B cell (primary cell): Measurements from ENCODE around the gene PRR20E.
"Not testable (repeated sequence)": the region's sequence is repeated elsewhere in the genome, so short reads cannot be mapped to it uniquely, and the experiment has no call there.

ENCODE experiments used
- CTCF ChIP-seq: fragments of 200-600 bp; IDR thresholded peaks from one replicate; pipeline ENCODE4 v1.8.0; 2022; ENCODE audit warnings: antibody characterized with exemption, mild to moderate bottlenecking
- EZH2 ChIP-seq: IDR thresholded peaks from 2 replicates; pipeline ENCODE4 v1.6.1; 2012; ENCODE audit warnings: borderline replicate concordance, low read depth, mild to moderate bottlenecking, moderate library complexity, low read length; ENCODE audit not compliant: insufficient read depth, poor library complexity, severe bottlenecking

DNA sequence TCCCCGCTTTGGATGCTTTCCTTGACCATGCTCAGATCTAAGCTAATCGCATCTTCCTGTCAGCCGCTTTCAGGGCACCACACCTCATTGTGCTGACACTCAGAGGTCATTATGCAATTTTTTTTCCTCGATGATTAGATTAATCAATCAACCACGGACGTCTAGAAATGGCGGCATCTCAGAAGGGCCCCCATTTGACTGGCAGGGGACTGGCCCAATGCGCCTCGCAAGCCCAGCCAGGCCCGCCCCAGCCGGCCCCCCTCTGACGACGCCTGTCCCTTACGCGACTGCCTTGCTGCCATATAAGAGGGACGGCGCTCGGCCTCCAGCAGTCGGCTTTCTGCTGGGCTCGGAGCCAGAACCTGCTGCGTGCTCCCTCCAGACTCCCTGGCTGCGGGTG is 19.8 kb upstream of the PRR20E start, which contains the start of gene PRR20B:
- TF ChIP-seq CTCF, EZH2: not testable (repeated sequence)
